ENCODE measurements around the gene BEX4.
"Not testable (repeated sequence)": the region's sequence is repeated elsewhere in the genome, so short reads cannot be mapped to it uniquely, and the experiment has no call there.

Gene BEX4, protein sequence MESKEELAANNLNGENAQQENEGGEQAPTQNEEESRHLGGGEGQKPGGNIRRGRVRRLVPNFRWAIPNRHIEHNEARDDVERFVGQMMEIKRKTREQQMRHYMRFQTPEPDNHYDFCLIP

GRCh38 chrX:103214870-103215424 is at the start of gene BEX4:
Gene BEX4, plus strand, starts transcription at chrX:103215108. Its CDS starts 1,046 bp downstream, at chrX:103216154.
- DNase-seq (ENCODE audit: low read depth in 2 of 2): peak; percentile 53 to 66

DNA sequence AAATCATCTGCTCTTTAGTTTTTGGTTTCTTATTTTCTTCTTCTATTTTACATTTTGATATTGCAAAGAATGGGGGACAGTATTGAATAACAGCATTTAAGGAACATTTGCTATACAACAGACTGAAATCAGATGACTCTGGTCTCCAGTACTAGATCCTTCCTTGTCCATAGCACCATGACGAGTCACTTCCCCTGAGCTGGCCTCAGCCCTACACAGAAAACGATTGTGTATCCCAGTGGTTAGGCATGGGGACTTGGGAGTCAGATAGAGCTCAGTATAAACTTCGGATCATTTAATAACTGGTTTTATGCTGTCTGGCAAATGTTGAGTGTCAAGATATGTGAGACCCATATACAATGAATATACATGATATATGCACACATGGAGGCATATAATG is 44.7 kb upstream of the BEX4 start:
- no peak for DNase-seq (ENCODE audit: low read depth in 2 of 2)

DNA sequence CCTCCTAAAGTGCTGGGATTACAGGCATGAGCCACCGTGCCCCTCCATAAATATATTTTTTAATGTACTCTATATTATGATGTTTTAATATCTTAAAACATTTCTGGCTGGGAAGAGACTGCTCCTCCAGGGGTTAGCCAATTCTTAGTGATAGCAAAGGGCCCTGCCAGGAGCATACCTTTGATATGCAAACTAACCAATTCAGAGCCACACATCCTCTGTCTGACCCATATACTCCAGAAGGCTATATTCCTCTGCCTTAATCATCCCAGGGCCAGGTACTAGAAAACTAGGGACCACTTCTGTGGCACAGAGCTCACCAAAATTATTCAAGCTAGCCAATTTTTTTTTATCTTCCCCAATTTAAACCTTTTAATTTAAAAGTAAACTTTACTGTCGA is 43.6 kb upstream of the BEX4 start:
- no peak for DNase-seq (ENCODE audit: low read depth in 2 of 2)

DNA sequence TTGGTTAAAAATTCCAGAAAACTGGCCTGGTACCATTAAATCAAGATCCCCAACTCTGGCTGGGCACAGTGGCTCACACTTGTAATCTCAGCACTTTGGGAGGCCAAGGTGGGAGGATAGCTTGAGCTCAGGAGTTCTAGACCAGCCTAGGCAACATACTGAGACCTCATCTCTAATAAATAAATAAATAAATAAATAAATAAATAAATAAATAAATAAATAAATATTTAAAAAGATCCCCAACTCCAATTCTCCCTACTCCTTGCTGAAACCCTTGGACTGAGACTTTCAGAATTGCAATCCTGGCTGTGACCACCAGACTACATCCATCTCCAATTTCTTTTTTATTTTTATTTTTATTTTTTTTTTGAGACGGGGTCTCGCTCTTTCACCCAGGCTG is 39.7 kb upstream of the BEX4 start:
- DNase-seq (ENCODE audit: low read depth in 2 of 2): not testable (repeated sequence)

DNA sequence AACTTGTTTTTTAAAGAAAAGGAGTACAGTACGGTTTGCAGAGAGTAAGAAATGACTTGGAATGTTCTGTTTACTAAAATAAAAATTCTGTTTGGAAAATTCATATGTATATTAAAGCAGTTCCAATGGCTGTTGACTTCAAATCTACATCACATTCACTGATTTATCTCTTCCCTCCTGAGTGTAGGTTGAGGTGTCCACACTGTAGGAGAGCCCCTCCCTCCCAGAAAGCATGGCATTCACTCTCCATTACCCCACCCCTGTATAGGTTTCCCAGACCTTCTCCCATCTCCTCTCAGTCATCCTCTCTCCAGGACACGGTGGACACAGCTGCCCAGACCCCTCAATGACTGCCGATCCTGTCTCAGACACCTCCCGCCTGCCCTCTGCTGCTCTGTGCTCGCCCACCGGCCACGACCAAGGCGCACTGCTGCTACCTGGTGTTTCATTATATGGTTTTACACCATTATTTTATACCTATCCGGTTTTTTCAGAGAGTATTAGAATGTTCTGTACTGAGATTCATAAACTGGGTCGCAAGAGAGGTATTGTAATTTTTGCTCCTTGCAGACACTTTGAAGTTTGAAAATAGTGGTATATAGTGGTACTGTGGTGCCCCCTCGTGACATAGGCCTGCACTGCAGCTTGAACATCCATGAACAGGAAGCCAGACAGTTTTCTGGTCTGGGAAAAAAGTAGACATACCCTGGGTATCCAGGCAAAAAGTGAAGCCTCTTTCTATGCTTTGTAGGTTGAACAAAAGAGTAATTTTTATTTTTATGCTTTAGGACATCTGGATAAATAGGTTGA is 38.8 kb upstream of the BEX4 start:
- DNase-seq (ENCODE audit: low read depth in 2 of 2): peak; percentile 11 to 24

- DNase-seq (ENCODE audit: low read depth in 2 of 2): no peak
Measured at GRCh38 chrX:103177556-103177955, 37.4 kb upstream of the BEX4 start.

DNA sequence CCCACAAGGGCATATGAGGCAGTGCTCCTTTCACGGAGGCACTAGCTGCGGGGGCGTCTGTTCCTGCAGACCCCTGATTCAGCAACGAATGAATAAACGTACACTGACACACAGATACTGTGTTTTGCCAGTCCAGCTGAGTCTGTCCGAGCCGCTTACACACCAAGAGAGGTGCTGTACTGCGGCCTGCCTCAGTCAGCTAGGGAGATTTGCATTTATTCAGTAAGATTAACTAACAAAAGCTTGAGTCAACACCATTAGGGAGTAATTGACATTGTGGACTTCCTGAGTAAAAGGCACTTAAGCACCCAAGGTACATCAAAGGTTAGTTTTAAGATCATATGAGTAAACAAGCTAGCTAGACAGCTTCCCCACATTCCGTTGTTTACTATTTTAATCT is 31.0 kb upstream of the BEX4 start:
- DNase-seq (ENCODE audit: low read depth in 2 of 2): no peak

GRCh38 chrX:103187953-103188475 is 26.9 kb upstream of the BEX4 start:
- no peak for DNase-seq (ENCODE audit: low read depth in 2 of 2)

DNA sequence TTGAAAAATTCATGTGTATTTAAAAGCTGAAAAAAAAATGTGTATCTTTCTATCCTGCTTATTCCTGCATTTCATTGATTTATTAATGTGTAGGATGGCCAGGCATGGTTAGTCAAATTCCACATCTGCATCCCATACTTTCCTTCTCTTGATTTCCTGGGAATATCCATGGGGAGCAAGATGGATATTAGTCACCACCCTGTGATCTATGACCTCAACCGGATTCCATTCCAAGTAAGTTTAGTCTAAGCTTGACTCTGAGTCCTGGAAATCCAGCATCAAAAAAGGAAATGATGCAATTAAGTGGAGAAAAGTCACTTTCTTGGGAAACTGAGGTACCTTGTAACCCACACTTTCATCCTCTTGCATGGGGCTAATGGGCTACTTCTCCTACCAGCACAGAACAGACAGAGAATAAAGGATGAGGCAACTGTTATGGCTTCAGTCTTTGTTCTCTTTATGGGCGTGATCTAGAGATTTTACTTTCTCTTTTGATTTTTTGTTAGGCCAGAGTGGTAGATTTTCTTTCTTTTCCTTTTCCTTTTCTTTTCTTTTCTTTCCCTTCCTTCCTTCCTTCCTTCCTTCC is 17.1 kb upstream of the BEX4 start:
- no peak for DNase-seq (ENCODE audit: low read depth in 2 of 2)

GRCh38 chrX:103198668-103199067 is 16.2 kb upstream of the BEX4 start:
- not testable (repeated sequence) for DNase-seq (ENCODE audit: low read depth in 2 of 2)

DNA sequence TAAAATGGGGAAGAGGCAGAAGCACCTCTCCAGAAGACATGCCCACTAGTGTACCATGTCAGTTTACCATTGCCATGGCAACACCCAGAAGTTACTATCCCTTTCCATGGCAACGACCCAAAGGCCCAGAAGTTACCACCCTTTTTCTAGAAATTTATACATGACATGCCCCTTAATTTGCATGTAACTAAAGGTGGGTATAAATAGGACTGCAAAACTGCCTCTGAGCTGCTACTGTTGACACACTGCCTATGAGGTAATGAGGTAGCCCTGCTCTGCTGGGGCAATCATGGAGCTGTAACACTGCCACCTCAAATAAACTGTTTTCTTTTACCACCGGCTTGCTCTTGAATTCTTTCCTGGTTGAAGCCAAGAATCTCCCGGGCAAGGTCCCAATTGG is 13.9 kb upstream of the BEX4 start:
- no peak for DNase-seq (ENCODE audit: low read depth in 2 of 2)

- DNase-seq (ENCODE audit: low read depth in 2 of 2): no peak
Measured at GRCh38 chrX:103210056-103210455, 4.9 kb upstream of the BEX4 start.

- DNase-seq (ENCODE audit: low read depth in 2 of 2): peak in 1 of 2 donors; percentile 12
Measured at GRCh38 chrX:103211012-103211715, 3.7 kb upstream of the BEX4 start.

DNA sequence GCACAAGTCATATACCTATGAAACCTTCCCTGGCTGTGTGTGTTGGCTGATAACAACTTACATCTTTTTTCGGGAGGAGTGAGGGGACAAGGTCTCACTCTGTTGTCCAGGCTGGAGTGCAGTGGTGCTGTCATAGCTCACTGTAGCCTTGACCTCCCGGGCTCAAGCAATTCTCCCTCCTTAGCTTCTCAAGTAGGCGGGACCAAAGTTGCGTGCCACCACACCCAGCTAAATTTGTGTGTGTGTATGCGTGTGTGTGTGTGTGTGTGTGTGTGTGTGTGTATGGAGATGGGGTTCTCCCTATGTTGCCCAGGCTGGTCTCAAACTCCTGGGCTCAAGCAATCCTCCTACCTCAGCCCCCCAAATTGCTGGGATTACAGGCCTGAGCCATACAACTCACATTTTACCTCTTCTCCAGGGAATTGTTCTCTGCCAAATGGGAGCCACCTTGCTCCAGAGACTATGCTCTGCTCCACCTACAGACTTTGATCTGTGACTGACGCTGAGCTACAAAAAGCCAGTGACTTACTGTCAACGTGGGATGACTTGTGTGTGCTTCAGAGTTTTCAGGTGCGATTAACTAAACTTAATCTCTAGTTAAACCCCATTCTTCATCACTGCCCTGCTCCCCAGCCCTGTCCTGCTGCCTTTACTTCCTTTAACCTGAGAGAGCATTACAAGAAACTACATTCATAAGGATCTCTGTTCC is 2.0 kb upstream of the BEX4 start:
- no peak for DNase-seq (ENCODE audit: low read depth in 2 of 2)

DNA sequence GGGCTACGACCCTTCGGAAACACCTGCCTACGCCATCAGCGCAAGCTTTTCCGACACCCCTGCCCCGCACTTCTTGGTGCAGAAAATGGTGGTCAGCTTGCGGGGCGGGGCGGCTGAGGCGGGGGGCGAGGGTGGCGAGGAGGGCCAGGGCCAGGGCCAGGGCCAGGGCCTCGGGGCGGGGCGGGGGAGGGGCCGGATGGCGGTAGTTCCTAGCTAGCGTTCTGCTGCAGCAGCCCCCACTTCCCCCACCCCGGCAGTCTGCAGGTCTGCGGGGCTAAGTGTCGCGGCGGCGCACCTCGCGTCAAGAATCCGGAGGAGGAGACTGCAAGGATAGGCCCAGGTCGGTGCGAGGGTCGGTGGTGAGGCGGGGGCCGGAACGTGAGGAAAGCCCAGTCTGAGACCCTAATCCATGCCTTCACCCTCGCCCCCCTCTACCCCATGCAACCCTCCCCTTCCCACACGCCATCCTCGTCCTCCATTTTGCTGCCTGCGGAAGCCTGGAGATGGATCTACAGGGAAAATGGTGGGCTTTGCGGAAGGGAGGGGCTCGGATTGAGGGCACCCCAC is 600 bp downstream of the BEX4 start:
- DNase-seq (ENCODE audit: low read depth in 2 of 2): peak in 1 of 2 donors; percentile 9

DNA sequence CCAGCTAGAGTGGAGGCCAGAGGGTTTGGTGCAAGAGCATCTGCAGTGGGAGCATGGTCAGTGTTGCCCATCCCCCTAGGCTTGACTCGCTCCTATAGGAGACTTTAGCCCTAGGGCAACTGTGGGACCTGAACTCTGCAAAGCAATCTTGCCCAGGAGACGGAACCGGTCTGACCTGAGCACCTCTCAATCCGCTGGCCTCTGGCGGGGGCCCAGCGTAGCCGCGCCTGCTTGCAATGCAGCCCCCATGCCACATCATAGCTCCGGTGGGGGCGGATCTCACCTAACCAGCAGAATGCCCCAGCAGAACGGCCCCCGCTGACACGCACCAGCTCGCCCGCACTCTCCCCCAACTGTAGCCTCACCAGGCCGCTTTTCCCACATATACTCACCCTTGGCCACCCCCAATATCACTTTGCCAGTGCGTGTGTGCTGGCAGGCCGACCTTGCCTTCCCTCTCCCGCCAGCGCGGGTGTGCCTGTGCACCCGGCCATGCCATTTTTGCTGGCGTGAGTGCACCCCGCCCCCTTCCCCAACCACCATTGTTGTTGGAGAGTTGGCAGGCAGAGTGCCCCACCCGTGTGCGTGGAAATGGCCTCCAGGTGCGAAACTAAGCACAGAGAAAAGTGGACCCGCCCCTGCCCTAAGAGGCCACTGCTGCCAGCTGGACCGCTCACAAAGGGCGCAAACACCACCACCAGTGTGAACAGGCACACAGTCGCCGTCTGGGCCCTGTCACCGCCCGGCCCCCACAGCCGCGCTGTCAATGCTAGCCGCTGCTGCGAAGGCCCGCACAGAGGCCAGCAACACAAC is 5.8 kb downstream of the BEX4 start:
- DNase-seq (ENCODE audit: low read depth in 2 of 2): no peak

DNA sequence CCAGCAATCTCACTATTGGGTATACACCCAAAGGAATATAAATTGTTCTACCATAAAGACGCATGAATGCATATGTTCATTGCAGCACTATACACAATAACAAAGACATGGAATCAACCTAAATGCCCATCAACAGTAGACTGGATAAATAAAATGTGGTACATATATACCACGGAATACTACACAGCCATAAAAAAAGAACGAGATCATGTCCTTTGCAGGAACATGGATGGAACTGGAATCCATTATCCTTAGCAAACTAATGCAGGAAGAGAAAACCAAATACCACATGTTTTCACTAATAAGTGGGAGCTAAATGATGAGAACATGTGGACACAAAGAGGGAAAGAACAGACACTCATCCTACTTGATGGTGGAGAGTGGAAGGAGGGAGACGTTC is 11.0 kb downstream of the BEX4 start:
- DNase-seq (ENCODE audit: low read depth in 2 of 2): not testable (repeated sequence)

- DNase-seq (ENCODE audit: low read depth in 2 of 2): no peak
Measured at GRCh38 chrX:103233263-103233662, 18.4 kb downstream of the BEX4 start.

- DNase-seq (ENCODE audit: low read depth in 2 of 2): no peak
Measured at GRCh38 chrX:103234869-103235268, 20.0 kb downstream of the BEX4 start.

DNA sequence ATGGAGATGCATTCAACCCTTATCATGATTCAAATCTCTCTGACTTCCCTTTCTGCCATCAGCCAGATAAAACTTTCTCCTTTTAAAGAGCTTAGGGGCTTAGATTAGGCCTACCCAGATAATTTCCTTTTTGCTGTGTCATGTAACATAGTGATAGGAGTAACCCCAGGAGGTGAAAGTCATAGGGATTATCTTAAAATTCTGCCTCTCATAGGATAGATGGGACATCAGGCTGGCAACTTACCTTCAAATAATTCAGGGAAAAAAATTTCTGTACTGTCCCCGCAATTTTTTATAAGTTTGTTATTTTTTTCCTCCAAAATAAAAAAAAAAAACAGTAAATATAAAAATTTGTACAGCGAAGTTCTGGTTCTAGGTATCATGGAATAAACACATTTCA is 20.7 kb downstream of the BEX4 start:
- DNase-seq (ENCODE audit: low read depth in 2 of 2): not testable (repeated sequence)

All from stimulated activated CD8-positive, alpha-beta memory T cell treated with anti-CD3 and anti-CD28 coated beads, Interleukin-2, amount 100 ng/mL, for 1 hour (primary cell).